HG03039 (cell line): ENCODE measurements around the gene EPSTI1.

ENCODE experiments used
- ATAC-seq: cut with Tn5 transposase; IDR thresholded peaks from one replicate; pipeline ENCODE4 v1.9.1; 2021; ENCODE audit warnings: mild to moderate bottlenecking, moderate library complexity; ENCODE audit not compliant: unreplicated experiment

Gene EPSTI1

GRCh38 chr13:42860485-42860884, 131.6 kb downstream of the EPSTI1 start:
- ATAC-seq = no peak

- no peak for ATAC-seq
These were observed 132.3 kb downstream of the EPSTI1 start for GRCh38 chr13:42859760-42860159.

DNA sequence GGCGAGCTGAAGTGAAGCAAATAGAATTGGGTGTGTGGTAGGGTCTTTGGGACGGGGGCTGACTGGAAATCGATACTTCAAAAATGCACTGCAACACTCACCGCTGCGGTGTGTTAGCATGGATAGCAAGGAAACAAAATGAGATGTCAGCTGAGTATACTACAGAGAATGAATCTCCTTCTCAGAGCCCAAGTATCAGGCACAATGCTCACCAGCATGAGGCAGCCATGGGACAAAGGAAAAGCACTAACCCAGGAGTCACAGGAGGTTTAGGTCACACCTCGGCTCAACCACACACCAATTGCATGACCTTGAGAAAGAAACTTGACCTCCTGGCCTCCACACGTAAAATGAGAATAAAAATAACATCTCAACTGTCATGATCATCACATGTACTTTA, 136.6 kb downstream of the EPSTI1 start:
- no peak for ATAC-seq

GRCh38 chr13:42852136-42852535, 139.9 kb downstream of the EPSTI1 start:
- no peak for ATAC-seq

- ATAC-seq = no peak
These were observed 142.8 kb downstream of the EPSTI1 start for GRCh38 chr13:42849200-42849599.

DNA sequence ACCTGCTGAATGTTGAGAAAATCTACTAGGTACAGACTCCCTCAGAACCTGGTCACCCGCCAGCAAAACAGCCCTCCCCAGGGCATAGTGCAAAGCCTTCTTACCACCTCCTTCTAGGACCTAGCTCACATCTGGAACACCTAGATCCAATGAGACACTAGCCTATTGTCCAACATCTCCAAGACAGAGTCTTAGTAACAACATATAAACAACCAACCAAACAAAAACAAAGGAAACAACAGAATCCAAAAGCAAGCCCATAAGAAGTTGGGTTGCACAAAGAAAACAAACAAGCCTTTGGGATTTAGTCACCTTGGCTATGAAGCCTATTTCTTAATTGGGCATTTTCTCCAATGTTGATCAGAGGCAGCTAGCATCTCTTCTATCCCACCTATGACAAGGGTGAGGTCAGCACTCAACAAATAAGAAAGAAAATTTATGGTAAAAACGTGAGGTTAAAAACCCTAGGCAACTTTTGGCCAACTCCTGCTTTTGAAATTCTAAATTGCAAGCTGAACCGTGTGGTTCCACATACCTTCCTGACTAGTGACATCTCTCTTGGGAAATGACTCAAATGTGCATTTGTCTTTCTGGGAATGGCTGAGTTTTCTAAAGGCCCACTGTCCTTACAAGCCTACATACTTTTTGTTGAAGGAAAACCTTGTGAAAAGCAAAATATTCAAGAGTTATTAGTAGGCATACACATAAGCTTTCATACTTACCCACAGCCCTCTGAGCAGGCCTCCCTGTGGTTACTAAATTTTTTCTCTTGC, 144.0 kb downstream of the EPSTI1 start:
- ATAC-seq = no peak

GRCh38 chr13:42836930-42837690, 154.9 kb downstream of the EPSTI1 start:
- ATAC-seq = no peak
